Esophagus (tissue), 2 donors: Measurements from ENCODE around the gene FFAR1. TPM values are rescaled to one million over a fixed set of nuclear protein-coding genes. Genes with fewer than 3 reads are reported as not detected.

ENCODE experiments used
- H3K27ac ChIP-seq, 2 donors: one replicate each; pipeline ENCODE4 v1.5.1; 2013; ENCODE audit warnings: low read depth in 2 of 2, mild to moderate bottlenecking in 2 of 2, inconsistent platforms in 1 of 2, low read length in 1 of 2, moderate library complexity in 1 of 2
- H3K27me3 ChIP-seq, 2 donors: one replicate each; pipeline ENCODE4 v1.6.1; 2013; ENCODE audit warnings: low read length in 2 of 2, control low read depth in 1 of 2, mild to moderate bottlenecking in 1 of 2; ENCODE audit not compliant: insufficient read depth in 2 of 2, control insufficient read depth in 1 of 2
- H3K36me3 ChIP-seq, 2 donors: one replicate each; pipeline ENCODE4 v1.6.1; 2013; ENCODE audit warnings: low read length in 1 of 2; ENCODE audit not compliant: control insufficient read depth in 2 of 2, insufficient read depth in 2 of 2
- H3K4me1 ChIP-seq, 2 donors: one replicate each; pipeline ENCODE4 v1.6.1; 2013; ENCODE audit warnings: low read length in 1 of 2; ENCODE audit not compliant: control insufficient read depth in 2 of 2, insufficient read depth in 2 of 2
- H3K4me3 ChIP-seq, 2 donors: one replicate each; pipeline ENCODE4 v1.5.1; 2013; ENCODE audit warnings: low read length in 2 of 2, mild to moderate bottlenecking in 2 of 2, low read depth in 1 of 2, moderate library complexity in 1 of 2
- H3K9me3 ChIP-seq, 2 donors: one replicate each; pipeline ENCODE4 v1.6.1; 2013; ENCODE audit warnings: mild to moderate bottlenecking in 2 of 2, low read depth in 1 of 2, low read length in 1 of 2, moderate library complexity in 1 of 2; ENCODE audit not compliant: control insufficient read depth in 2 of 2, insufficient read depth in 1 of 2
- WGBS, 2 donors: extraction: QIAGEN DNeasy Blood & Tissue Kit; methylation state at CpG; one replicate each; pipeline ENCODE4 v1.1.7; 2013; 5-methylcytosine and 5-hydroxymethylcytosine counted together
- polyA plus RNA-seq, 2 donors: library from polyadenylated mRNA; stranded (reverse); fragments of 200-250 nt; gene quantifications; one replicate each; pipeline ENCODE4 v1.2.3, GENCODE V29; 2013
- donor health status: healthy with polysubstance abuse.
- donor health status: Bipolar disorder and iron deficiency.

FFAR1 gene
- polyA plus RNA-seq, 2 donors: not detected

- Histone ChIP-seq H3K36me3 (no peaks in the 10 kb centered on the region), H3K4me1 (no peaks in the 10 kb centered on the region), H3K9me3 (no peaks in the 10 kb centered on the region), H3K27ac (no peak overlapping the region), H3K4me3 (no peak overlapping the region), H3K27me3 (no peaks in the 10 kb centered on the region)
- WGBS, 2 donors: 76 to 77% methylated on average over 13 of the region's 13 CpGs
Observed at GRCh38 chr19:35337984-35338296, 9.8 kb upstream of the FFAR1 start.

GRCh38 chr19:35340431-35340830 lies 7.3 kb upstream of the FFAR1 start:
- Histone ChIP-seq H3K9me3 (no peaks in the 10 kb centered on the region), H3K4me3 (no peak overlapping the region), H3K27ac (no peak overlapping the region), H3K4me1 (peaks cover 0 to 4% of the 10 kb centered on the region in 2 donors), H3K36me3 (no peaks in the 10 kb centered on the region), H3K27me3 (no peaks in the 10 kb centered on the region)
- WGBS, 2 donors: 81 to 91% methylated on average over 11 of the region's 11 CpGs

- Histone ChIP-seq H3K9me3 (no peaks in the 10 kb centered on the region), H3K36me3 (no peaks in the 10 kb centered on the region), H3K4me3 (no peak overlapping the region), H3K27ac (no peak overlapping the region), H3K27me3 (no peaks in the 10 kb centered on the region), H3K4me1 (peaks cover 0 to 4% of the 10 kb centered on the region in 2 donors)
- WGBS, 2 donors: 78 to 81% methylated on average over 16 of the region's 16 CpGs
Observed at GRCh38 chr19:35341006-35341405, 6.7 kb upstream of the FFAR1 start.

- no peaks in the 10 kb centered on the region for H3K27me3 ChIP-seq
- H3K4me3 ChIP-seq: no peak overlapping the region
- peaks cover 0 to 4% of the 10 kb centered on the region in 2 donors for H3K4me1 ChIP-seq
- 82 to 89% methylated on average over 14 of the region's 14 CpGs for WGBS, 2 donors
- H3K9me3 ChIP-seq: no peaks in the 10 kb centered on the region
- no peaks in the 10 kb centered on the region for H3K36me3 ChIP-seq
- H3K27ac ChIP-seq: no peak overlapping the region
Observed at GRCh38 chr19:35341565-35342225, 6.0 kb upstream of the FFAR1 start.

DNA sequence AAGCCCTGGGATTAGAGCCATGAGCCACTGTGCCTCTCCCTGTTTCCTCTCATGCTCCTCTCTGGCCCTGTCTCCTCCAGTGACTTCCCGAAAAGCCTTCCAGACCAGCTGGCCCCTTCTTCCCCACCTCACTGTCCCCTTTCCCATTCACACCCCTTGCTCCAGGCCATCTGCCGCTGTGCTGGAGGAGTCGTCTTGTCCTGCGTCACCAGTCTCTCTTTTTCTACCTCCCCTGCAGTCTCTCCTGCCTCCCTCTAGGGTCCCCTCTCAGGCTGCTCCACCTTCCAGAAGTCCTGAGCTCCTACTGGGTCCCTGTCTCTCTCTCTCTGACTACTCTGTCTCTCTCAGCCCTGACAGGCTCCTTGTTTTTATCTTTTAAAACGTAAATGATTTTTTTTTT lies 5.3 kb upstream of the FFAR1 start:
- Histone ChIP-seq H3K4me3 (no peak overlapping the region), H3K4me1 (peaks cover 0 to 4% of the 10 kb centered on the region in 2 donors), H3K27ac (no peak overlapping the region), H3K9me3 (no peaks in the 10 kb centered on the region), H3K36me3 (no peaks in the 10 kb centered on the region), H3K27me3 (no peaks in the 10 kb centered on the region)
- 57 to 70% methylated on average over 5 of the region's 5 CpGs for WGBS, 2 donors

DNA sequence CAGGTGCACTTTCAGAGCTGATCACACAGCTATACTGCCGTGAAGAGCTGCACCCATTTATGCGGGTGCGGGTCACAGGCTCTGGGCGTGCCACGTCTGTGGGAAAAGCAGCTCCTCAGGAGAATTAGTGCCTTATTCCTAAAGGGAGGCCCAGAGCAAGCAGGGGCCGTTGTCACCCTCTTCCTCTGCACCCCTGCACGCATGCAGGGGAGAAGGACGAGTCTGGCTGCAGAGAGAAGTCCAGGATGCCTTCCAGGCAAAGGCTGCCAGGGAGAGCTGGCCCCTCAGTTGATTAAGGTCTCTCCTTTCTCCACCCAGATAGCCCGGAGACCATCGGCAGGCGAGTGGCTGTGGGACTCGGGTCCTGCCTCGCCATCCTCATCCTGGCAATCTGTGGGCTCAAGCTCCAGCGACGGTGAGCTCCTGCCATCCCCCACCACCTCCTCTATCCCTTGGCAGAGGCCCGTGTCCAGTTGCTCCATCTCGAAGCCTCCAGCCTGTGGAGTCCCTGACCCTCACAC lies 3.1 kb upstream of the FFAR1 start:
- Histone ChIP-seq H3K4me3 (no peak overlapping the region), H3K27me3 (no peaks in the 10 kb centered on the region), H3K4me1 (peaks cover 0 to 4% of the 10 kb centered on the region in 2 donors), H3K9me3 (no peaks in the 10 kb centered on the region), H3K36me3 (no peaks in the 10 kb centered on the region), H3K27ac (no peak overlapping the region)
- WGBS, 2 donors: 74 to 76% methylated on average over 17 of the region's 17 CpGs

- no peaks in the 10 kb centered on the region for H3K36me3 ChIP-seq
- H3K4me3 ChIP-seq: no peak overlapping the region
- H3K9me3 ChIP-seq: no peaks in the 10 kb centered on the region
- H3K27ac ChIP-seq: no peak overlapping the region
- no peaks in the 10 kb centered on the region for H3K27me3 ChIP-seq
- peaks cover 0 to 4% of the 10 kb centered on the region in 2 donors for H3K4me1 ChIP-seq
- 67 to 69% methylated on average over 10 to 11 of the region's 11 CpGs for WGBS, 2 donors
Observed at GRCh38 chr19:35345671-35346111, 2.0 kb upstream of the FFAR1 start.

GRCh38 chr19:35346193-35347052 lies 1.3 kb upstream of the FFAR1 start:
- no peak overlapping the region for H3K27ac ChIP-seq
- WGBS, 2 donors: 58 to 67% methylated on average over 28 of the region's 28 CpGs

DNA sequence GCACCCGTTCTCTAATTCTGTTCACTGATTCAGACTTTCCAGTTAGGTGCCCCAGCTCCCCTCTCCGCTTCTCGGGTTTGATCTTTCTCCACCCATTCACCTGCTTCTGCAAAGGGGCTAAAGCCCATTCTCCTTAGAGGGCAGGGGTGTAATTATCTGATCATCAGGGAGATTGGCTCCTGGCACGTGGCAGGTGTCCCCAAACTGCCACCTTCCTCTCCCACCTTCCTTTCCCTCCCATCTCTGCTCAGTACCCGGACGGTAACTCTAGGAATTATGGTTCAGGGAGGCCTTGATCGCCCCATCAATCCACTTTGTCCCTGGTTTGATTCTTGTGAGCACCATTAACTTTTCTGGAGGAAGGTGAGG lies 212 bp downstream of the FFAR1 start:
- no peaks in the 10 kb centered on the region for H3K27me3 ChIP-seq
- H3K9me3 ChIP-seq: no peaks in the 10 kb centered on the region
- no peak overlapping the region for H3K4me3 ChIP-seq
- WGBS, 2 donors: 71 to 75% methylated on average over 7 of the region's 7 CpGs
- peaks cover 0 to 4% of the 10 kb centered on the region in 2 donors for H3K4me1 ChIP-seq
- no peaks in the 10 kb centered on the region for H3K36me3 ChIP-seq
- no peak overlapping the region for H3K27ac ChIP-seq

More at GRCh38 chr19:35346193-35347052, 1.3 kb upstream of the FFAR1 start:
- Histone ChIP-seq H3K36me3 (no peaks in the 10 kb centered on the region), H3K4me3 (no peak overlapping the region), H3K9me3 (no peaks in the 10 kb centered on the region), H3K27me3 (no peaks in the 10 kb centered on the region), H3K4me1 (peaks cover 0 to 4% of the 10 kb centered on the region in 2 donors)
